ENCODE measurements around the gene C18orf63.

The C18orf63 gene

DNA sequence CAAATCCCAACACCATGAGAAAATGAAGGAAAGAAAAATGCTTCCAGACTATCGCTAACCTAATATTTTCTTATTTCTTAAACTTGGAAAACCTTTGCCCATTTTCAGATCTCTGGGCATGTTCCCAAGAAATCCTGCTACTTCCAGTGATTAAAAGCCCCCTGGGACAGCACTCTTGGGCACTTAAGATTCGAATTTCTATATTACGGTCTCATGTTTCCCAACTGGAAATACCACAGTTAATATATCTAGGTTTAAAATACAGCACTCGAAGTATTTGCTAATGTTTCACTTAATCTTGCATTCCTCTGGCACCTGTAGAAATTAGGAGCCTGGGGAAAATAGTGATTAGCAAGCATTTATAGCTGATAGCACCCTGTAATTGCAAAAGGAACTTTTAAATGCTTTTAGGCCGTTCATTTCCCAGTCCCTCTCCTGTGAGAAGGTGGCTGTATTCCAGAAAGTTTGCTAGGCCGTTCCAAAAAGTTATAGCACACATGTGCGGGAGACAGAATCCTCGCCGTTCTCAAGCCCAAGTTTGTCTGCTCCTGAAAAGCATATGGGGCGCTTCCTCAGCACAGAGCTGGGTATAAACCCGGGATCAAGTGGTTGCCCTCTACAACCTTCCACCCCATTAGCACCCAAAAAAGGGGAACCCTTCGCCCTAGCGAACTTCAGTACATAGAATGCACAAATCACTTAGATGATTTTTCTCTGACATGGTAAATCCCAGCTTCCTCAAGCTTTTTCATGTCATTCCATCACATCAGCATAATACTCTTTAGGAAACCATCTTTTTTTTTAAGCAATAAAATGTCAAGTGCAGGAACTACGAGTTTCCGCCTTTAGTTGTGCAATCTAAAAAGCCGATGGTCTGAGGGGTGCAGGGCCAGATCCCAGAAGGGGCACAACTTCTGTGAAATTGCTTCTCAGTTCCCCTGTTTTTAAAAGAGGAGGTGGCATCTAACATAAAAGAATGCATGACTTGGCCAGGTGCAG is 80.8 kb downstream of the C18orf63 start:
- Histone ChIP-seq H3K9me3 (ENCODE audit: control insufficient read depth, low read length) (no peaks in the 10 kb centered on the region), H3K4me1 (ENCODE audit: control insufficient read depth, insufficient read depth, low read length) (peaks cover 13% of the 10 kb centered on the region), H3K27me3 (replicated peaks; ENCODE audit: control insufficient read depth, insufficient read depth, low read length) (peaks cover 71% of the 10 kb centered on the region), H3K36me3 (ENCODE audit: control insufficient read depth, insufficient read depth, low read length, severe bottlenecking) (no peaks in the 10 kb centered on the region), H3K4me3 (ENCODE audit: low read length) (peak overlapping the region; percentile 19), H3K9ac (ENCODE audit: low read length) (no peak overlapping the region)
- DNase-seq (ENCODE audit: low read depth): no peak

DNA sequence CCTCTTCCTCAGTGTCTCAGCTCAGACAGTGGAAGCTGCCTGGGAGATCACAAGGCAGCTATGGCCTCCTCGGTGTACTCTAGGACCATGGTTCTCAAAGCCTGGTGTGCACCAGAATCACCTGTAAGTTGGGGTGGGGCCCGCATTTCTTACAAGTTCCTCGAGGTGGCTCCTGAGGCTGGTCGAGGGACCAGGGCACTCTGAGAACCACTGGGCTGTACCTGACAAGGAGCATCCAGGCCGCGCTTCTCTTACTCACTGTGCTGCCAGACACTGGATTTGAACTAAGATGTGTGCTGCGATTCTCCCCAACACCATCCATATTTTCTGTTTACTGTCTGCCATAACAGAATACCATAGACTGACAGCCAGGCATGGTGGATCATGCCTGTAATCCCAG is 81.9 kb downstream of the C18orf63 start:
- Histone ChIP-seq H3K4me3 (ENCODE audit: low read length) (no peak overlapping the region), H3K9ac (ENCODE audit: low read length) (no peak overlapping the region), H3K4me1 (ENCODE audit: control insufficient read depth, insufficient read depth, low read length) (peaks cover 13% of the 10 kb centered on the region), H3K9me3 (ENCODE audit: control insufficient read depth, low read length) (no peaks in the 10 kb centered on the region), H3K36me3 (ENCODE audit: control insufficient read depth, insufficient read depth, low read length, severe bottlenecking) (no peaks in the 10 kb centered on the region), H3K27me3 (replicated peaks; ENCODE audit: control insufficient read depth, insufficient read depth, low read length) (peaks cover 66% of the 10 kb centered on the region)
- DNase-seq (ENCODE audit: low read depth): no peak

- H3K36me3 ChIP-seq (ENCODE audit: control insufficient read depth, insufficient read depth, low read length, severe bottlenecking): no peaks in the 10 kb centered on the region
- H3K4me3 ChIP-seq (ENCODE audit: low read length): no peak overlapping the region
- H3K27me3 ChIP-seq (replicated peaks; ENCODE audit: control insufficient read depth, insufficient read depth, low read length): peaks cover 50% of the 10 kb centered on the region
- no peak for DNase-seq (ENCODE audit: low read depth)
- H3K9me3 ChIP-seq (ENCODE audit: control insufficient read depth, low read length): no peaks in the 10 kb centered on the region
- no peak overlapping the region for H3K9ac ChIP-seq (ENCODE audit: low read length)
- peaks cover 13% of the 10 kb centered on the region for H3K4me1 ChIP-seq (ENCODE audit: control insufficient read depth, insufficient read depth, low read length)
These were observed 83.7 kb downstream of the C18orf63 start for GRCh38 chr18:74399091-74399887.

DNA sequence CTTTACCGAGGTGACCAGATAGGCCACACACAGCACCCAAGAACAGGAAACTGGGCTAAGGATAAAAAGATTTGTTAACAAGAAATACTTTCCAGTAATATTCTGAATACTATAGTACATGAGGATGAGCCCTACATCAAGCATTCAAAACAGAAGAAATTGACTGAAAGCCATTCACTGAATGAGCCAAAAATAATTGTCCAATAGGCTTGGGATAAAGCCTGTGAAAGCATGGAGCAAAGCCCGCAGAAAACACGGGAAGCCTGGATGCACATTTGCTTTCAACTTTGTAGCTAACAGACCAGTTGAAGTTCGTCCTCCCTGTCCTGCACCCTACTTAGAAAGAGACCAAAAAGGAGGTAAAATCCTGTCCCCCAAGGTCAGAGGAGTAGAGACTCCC is 85.2 kb downstream of the C18orf63 start:
- H3K4me3 ChIP-seq (ENCODE audit: low read length): no peak overlapping the region
- H3K9me3 ChIP-seq (ENCODE audit: control insufficient read depth, low read length): peaks cover 3% of the 10 kb centered on the region
- no peaks in the 10 kb centered on the region for H3K36me3 ChIP-seq (ENCODE audit: control insufficient read depth, insufficient read depth, low read length, severe bottlenecking)
- peaks cover 45% of the 10 kb centered on the region for H3K27me3 ChIP-seq (replicated peaks; ENCODE audit: control insufficient read depth, insufficient read depth, low read length)
- no peak overlapping the region for H3K9ac ChIP-seq (ENCODE audit: low read length)
- peaks cover 11% of the 10 kb centered on the region for H3K4me1 ChIP-seq (ENCODE audit: control insufficient read depth, insufficient read depth, low read length)
- no peak for DNase-seq (ENCODE audit: low read depth)

DNA sequence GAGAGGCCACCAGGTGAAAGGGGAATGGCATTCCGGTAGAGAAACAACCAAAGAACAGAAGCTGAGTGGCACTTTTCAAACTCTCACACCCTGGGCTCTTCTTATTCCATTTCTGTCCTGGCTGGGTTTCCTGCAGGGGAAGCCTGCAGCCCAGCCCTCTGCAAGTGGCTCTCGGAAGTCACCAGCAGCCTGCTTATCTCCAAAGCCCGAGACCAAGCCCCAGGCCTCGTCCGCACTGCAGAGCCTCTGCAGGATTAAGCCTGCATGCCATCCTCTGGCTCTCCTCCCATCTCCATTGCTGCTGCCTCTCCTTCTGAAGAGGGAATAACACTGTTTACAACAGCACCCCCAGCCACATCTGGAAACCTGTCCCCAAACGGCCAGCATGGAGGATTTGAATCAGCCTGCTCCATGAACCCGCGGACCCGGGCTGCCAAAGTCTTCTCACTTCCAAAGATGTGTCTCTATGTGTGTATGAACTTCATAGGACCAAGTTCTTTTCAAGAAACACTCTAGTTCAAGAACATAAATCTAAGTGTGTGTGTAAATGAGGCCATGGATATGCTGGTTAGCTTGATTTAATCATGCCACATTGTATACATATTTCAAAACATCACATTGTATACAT is 87.3 kb downstream of the C18orf63 start:
- Histone ChIP-seq H3K9me3 (ENCODE audit: control insufficient read depth, low read length) (peaks cover 6% of the 10 kb centered on the region), H3K27me3 (replicated peaks; ENCODE audit: control insufficient read depth, insufficient read depth, low read length) (peaks cover 56% of the 10 kb centered on the region), H3K36me3 (ENCODE audit: control insufficient read depth, insufficient read depth, low read length, severe bottlenecking) (no peaks in the 10 kb centered on the region), H3K4me1 (ENCODE audit: control insufficient read depth, insufficient read depth, low read length) (no peaks in the 10 kb centered on the region), H3K9ac (ENCODE audit: low read length) (no peak overlapping the region), H3K4me3 (ENCODE audit: low read length) (no peak overlapping the region)
- no peak for DNase-seq (ENCODE audit: low read depth)

DNA sequence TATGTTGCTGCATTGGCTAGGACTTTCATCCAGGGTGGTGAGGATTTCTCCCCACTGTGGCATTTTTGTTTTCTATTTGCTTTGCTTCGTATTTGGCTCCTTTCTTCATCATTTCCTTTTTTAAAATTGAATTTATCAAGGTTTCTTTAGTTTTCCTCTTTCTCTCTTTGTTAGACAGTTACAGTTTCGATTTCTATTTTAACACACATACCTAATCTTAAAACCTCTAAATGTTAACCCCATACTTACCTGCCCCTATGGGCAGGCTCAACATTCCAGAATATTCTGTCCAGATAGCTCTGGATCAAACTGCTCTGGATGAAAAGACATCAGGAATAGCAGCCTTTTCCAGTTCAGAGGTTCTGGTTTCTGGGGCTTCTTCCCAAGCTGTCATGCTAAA is 92.2 kb downstream of the C18orf63 start:
- peaks cover 47% of the 10 kb centered on the region for H3K27me3 ChIP-seq (replicated peaks; ENCODE audit: control insufficient read depth, insufficient read depth, low read length)
- no peaks in the 10 kb centered on the region for H3K4me1 ChIP-seq (ENCODE audit: control insufficient read depth, insufficient read depth, low read length)
- H3K36me3 ChIP-seq (ENCODE audit: control insufficient read depth, insufficient read depth, low read length, severe bottlenecking): no peaks in the 10 kb centered on the region
- no peak for DNase-seq (ENCODE audit: low read depth)
- H3K9me3 ChIP-seq (ENCODE audit: control insufficient read depth, low read length): peaks cover 6% of the 10 kb centered on the region
- no peak overlapping the region for H3K4me3 ChIP-seq (ENCODE audit: low read length)
- H3K9ac ChIP-seq (ENCODE audit: low read length): no peak overlapping the region
